Stimulated activated CD8-positive, alpha-beta memory T cell treated with anti-CD3 and anti-CD28 coated beads, Interleukin-15, amount 100 ng/mL, for 48 hours (primary cell): ENCODE measurements around the gene RNF223.
"Not testable (repeated sequence)": the region's sequence is repeated elsewhere in the genome, so short reads cannot be mapped to it uniquely, and the experiment has no call there.

Experiments
- DNase-seq, 2 donors: peaks; one replicate each; pipeline ENCODE4 v3.0.0-alpha.2; 2020; ENCODE audit warnings: low read depth in 2 of 2

RNF223 gene

DNA sequence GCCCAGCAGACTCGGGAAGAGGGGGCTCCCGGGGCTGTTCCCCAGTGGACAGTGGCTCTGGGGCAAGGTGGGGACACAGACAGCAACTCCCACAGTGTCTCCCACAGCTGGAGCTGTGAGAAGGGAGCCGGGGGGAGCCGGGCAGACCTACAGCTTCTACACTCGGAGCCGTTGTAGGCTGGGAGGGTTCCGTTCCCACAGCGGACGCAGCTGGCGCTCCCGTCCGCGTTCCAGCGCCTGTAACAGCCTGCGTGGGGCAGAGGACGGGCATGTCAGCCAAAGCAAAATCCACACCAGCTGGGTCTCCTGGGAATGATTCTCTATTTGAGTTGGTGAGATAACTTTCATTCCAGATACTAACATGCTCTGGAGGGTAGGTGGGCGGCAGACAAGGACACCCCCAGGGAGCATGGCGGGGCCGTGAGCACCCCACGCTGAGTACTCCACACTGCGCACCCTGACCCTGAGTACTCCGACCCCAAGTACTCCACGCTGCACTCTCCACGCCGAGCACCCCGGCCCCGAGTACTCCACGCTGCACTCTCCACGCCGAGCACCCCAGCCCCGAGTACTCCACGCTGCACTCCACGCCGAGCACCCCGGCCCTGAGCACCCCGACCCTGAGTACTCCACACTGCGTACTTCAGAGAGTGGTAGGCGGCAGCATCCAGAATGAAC is 13.4 kb upstream of the RNF223 start:
- no peak for DNase-seq

DNA sequence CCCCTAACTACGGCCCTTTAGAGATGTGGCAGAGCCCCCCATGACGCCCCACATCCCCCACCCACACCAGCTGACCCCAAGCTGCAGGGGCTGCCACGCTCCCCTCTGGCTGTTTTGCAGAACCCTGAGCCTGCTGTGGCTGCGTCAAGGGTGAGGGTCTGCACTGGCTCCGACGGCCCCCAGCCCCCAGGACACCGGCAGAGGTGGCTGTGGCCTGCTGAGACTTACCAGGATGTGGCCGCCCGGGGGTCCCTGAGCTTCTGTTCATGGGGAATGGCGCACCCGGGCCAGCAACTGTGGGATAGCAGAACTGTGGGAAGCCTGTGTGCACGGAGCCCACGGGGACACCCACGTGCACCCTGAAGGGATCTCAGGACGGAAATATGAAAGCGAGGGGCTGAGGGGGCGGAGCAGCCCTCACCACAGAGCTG is 12.8 kb upstream of the RNF223 start:
- no peak for DNase-seq

- DNase-seq: no peak
Observed at GRCh38 chr1:1085911-1086841, 12.1 kb upstream of the RNF223 start.

- DNase-seq: no peak
Observed at GRCh38 chr1:1085171-1085841, 11.2 kb upstream of the RNF223 start.

- no peak for DNase-seq
Observed at GRCh38 chr1:1084372-1085170, 10.5 kb upstream of the RNF223 start.

DNA sequence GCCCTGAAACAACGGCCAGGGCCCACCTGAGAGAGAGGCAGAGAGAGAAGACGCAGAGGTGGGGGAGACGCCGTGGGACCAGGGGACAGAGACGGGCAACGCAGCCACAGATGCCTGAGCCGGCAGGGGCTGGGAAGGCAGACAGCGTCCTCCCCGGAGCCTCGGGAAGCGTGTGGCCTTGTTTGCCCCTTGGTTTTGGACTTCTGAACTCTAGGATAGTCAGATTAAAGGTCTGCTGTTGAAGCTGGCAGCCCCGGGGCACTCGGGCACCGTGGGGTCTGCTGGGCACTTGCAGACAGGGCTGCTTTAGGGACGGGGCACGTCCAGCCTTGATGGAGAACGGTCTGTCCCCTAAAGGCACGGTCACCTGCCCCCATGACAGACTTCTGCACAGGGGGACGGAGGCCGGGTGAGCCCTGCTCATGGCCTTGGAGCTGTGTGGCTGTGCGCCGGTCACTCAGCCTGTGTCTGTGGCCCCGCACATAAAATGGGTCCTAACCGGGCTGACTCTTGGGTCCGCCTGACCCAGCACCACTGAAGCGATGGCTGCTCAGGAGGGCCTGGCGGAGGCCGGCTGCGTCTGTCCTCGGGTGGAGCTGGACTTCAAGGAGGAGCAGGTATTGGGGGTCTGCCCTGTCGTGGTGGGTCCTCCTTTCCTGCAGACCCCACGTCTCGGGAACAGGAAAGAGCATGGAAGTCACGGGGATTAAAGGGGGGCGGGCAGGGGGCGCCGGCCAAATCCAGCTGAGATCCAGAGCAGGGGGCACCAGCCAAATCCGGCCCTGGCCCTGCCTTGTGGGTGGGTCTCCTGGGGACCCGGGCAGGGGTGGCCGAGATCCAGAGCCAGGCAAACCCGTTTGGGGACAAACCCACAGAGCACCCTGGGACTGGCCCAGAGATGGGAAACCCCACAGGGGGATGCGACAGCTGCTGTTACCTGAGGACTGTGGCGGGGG is 9.6 kb upstream of the RNF223 start:
- DNase-seq: no peak

GRCh38 chr1:1082776-1083415 is 8.8 kb upstream of the RNF223 start:
- DNase-seq: no peak

GRCh38 chr1:1082239-1082775 is 8.2 kb upstream of the RNF223 start:
- DNase-seq: no peak

DNA sequence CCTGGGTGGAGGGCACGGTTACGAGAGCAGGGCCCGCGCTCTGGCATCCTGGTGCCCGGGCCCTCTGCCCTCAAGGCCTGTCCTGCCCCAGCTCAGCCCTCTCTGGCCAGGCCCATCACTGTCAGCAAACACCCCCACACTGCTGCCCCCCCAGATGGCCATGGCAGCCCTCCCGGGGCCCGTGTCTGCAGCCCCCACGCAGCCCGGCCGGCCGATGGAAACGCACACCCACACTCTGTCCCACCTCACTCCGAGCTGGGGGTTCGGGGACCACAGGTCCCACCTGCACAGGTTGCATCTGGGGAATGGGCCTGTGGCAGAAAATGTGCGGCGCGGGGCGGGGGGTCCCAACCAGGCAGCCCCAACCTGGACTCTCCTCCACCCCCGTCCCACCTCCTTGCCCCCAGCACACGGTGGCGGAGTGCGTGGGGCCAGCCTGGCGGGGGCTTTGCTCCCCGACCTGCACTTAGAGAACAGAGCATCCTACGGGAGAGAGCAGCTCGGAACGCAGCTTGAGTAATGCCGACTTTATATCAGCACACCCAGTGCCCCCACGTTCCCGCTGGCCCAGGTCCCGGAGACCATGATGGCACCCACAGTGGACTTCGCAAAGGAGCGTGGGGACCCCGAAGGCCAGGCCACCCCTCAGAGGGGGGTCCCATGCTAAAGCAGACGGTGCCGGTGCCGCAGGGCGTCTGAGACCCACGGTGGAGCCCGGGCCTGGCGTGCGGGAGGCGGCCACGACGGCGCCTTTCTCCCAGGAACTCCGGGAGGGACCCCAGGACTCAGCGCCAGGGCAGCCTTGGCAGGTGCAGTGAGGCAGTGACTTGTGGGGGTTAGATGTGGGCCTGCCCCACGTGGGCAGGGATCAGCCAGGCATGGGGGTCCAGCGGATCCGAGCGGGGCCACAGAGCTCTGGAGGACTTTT is 7.5 kb upstream of the RNF223 start:
- no peak for DNase-seq

DNA sequence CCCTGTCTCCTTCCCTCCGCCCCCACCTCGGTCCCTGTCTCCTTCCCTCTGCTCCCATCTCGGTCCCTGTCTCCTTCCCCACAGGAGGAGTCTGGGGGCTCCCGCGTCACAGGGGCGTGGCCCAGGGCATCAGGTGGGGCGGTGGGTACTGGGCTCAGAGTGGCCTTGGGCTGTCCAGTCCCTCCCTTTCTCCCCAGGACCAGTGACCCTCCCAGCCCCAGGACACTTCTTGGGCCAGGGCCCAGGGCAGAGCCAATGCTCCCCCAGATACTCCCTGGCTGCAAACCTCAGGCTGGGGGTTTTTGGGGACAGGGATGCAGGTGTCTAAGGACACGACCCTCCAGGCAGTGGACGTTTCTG is 6.8 kb upstream of the RNF223 start:
- DNase-seq: no peak

GRCh38 chr1:1080122-1080757 is 6.1 kb upstream of the RNF223 start:
- no peak for DNase-seq

GRCh38 chr1:1079408-1080121 is 5.5 kb upstream of the RNF223 start:
- no peak for DNase-seq

GRCh38 chr1:1077396-1077795 is 3.3 kb upstream of the RNF223 start:
- DNase-seq: not testable (repeated sequence)

DNA sequence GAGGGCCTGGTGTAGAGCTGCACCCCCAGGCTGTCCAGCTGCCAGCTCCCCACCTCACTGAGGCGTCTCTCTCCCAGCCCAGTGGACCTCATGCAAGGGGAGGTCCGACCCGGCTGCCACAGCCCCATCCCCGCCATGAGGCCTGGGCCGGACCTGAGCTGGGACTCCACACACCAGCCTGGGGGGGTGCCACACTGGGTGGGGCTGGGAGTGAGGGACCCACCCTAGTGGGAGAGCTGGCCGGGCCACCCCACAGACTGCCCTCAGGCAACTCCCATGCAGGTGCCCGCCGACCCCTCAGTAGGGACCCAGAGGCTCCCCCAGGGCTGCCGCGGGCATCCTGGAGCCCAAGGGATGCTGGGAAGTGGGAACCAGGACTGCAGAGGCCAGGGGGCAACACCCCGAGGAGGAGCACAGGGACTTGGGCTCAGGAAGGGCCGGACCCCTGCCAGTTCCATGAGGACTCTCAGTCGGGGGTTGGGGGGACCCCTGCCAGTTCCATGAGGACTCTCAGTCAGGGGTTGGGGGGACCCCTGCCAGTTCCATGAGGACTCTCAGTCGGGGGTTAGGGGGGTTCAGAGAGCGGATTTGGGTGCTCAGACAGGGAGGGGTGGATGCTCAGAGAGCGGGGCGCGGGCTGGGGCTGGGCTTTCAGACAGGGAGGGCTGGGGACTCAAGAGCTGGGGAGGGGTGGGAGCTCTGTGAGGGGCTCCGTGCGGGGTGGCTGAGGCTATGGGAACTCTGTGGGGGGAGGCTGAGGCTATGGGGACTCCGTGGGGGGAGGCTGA is 1.2 kb upstream of the RNF223 start:
- no peak for DNase-seq

DNA sequence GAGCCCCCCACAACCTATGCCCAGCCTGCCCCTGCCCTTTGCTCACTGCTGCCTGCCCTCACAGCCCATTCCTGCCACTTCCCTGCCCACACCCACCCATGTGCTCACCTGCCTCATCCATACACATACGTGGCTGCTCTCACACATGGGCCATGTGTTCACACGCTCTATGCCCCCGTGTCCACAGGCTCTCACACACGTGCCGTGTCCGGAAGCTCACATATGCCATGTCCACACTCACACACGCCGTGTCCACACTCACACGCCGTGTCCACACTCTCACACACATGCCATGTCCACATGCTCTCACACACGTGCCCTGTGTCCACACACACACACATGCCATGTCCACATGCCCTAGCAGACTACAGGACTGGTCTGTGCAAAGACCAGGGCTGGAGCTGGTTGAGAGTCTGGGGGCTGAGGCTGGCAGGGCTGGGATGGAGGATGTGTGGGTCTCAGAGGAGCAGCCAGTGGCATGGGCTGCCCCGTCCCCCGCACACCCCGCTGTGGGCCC is 583 bp upstream of the RNF223 start:
- no peak for DNase-seq
